GM12873 (cell line): ENCODE results near the gene SCN1A.

Experiments used
- CTCF ChIP-seq: IDR thresholded peaks from 2 replicates; pipeline ENCODE4 v1.5.1; 2012; ENCODE audit warnings: low read depth, mild to moderate bottlenecking, moderate library complexity, low read length, control low read depth; ENCODE audit not compliant: insufficient read depth; ENCODE audit errors: missing control alignments

The SCN1A gene

GRCh38 chr2:165989851-165990250 is 138.0 kb downstream of the SCN1A start:
- TF ChIP-seq CTCF, result no peak

DNA sequence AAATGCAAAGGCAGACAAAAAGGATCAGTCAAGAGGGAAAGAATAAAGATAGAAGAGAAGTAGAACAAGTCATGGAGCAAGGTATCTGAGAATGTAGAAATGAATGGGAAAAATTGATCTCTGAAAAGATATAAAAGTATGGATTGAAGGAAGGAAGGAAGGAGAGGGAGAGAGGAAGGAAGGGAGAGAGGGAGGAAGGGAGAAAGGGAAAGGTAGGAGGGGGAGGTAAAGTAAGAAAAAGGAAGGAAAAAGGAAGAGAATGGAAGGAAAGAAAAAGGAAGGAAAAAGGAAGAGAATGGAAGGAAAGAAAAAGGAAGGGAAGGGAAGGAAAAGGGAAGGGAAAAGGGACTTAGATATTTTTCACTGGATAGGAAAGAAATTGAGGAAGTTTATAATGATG is 142.7 kb downstream of the SCN1A start:
- TF ChIP-seq CTCF, result no peak

DNA sequence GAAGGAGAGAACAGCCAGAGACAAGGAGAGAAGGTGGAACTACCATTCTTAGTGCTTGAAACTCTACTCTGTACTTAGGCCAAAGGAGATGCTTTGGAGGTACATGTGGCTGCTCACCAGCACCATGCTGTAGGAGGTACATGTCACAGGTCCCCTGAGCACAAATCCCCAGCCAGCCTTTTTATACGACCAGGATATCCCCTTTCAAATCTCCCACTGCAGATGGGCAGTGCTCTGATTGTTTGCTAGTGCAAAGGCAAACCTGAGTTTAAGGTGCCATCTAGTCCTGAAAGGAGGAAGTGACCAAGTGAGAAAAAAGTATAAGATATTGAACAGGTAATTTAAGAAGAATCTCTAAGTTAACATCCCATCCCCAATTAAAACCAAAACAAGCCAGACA is 157.2 kb downstream of the SCN1A start:
- no peak for TF ChIP-seq CTCF

GRCh38 chr2:165969227-165969626 is 158.6 kb downstream of the SCN1A start:
- TF ChIP-seq CTCF, result no peak

DNA sequence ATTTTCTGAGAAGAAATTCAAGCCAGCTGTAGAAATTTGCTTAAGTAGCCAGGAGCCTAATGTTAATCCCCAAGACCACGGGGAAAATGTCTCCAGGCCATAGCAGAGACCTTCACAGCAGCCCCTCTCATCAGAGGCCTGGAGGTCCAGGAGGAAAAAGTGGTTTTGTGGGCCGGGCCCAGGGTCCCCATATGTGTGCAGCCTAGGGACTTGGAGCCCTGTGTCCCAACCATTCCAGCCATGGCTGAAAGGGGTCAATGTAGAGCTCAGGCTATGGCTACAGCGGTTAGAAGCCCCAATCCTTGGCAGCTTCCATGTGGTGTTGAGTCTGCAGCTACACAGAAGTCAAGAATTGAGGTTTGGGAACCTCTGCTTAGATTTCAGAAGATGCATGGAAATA is 160.1 kb downstream of the SCN1A start:
- no peak for TF ChIP-seq CTCF

- TF ChIP-seq CTCF, result no peak
Measured at GRCh38 chr2:165961818-165962217, 166.0 kb downstream of the SCN1A start.

GRCh38 chr2:165959371-165959770 is 168.4 kb downstream of the SCN1A start:
- TF ChIP-seq CTCF, result no peak
